ENCODE measurements around the gene PDE6A.

Gene PDE6A

DNA sequence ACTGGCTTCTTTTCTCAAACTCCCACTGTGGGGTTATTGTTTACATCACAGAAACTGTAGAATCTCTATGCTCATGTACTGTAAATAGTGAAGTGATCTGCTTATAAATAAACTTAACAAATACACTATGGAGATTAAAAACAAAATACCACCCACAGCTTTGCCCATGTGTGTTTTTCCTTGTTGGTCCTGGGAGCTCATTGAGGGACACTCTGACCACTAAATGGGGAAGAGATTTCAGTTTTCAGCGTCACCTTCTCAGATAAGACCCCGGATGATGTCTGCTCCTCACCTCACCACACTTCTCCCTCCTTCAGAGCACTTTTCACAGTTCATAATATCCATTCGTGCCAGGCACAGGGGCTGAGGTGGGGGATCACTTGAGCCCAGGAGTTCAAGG lies 89.7 kb downstream of the PDE6A start:
- Histone ChIP-seq H3K4me3 (ENCODE audit: low read length) (no peak overlapping the region), H4K20me1 (ENCODE audit: insufficient read depth, low read length) (no peaks in the 10 kb centered on the region), H3K27ac (ENCODE audit: low read length) (no peak overlapping the region), H3K4me1 (ENCODE audit: low read length) (no peaks in the 10 kb centered on the region), H3K27me3 (ENCODE audit: low read depth, low read length) (no peaks in the 10 kb centered on the region), H2AFZ (ENCODE audit: low read depth, low read length) (no peak overlapping the region), H3K9ac (ENCODE audit: low read length) (no peak overlapping the region), H3K36me3 (replicated peaks; ENCODE audit: low read depth, low read length) (no peaks in the 10 kb centered on the region), H3K4me2 (ENCODE audit: low read length) (no peak overlapping the region), H3K9me3 (ENCODE audit: insufficient read depth, low read length) (no peaks in the 10 kb centered on the region), H3K79me2 (ENCODE audit: low read length) (no peaks in the 10 kb centered on the region)
- TF ChIP-seq, protein P1, sequence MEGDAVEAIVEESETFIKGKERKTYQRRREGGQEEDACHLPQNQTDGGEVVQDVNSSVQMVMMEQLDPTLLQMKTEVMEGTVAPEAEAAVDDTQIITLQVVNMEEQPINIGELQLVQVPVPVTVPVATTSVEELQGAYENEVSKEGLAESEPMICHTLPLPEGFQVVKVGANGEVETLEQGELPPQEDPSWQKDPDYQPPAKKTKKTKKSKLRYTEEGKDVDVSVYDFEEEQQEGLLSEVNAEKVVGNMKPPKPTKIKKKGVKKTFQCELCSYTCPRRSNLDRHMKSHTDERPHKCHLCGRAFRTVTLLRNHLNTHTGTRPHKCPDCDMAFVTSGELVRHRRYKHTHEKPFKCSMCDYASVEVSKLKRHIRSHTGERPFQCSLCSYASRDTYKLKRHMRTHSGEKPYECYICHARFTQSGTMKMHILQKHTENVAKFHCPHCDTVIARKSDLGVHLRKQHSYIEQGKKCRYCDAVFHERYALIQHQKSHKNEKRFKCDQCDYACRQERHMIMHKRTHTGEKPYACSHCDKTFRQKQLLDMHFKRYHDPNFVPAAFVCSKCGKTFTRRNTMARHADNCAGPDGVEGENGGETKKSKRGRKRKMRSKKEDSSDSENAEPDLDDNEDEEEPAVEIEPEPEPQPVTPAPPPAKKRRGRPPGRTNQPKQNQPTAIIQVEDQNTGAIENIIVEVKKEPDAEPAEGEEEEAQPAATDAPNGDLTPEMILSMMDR (IDR thresholded peaks at IDR 0.05; ENCODE audit: low read depth, low read length): no peak
- no peak for TF ChIP-seq EZH2phosphoT487 (IDR thresholded peaks at IDR 0.05; ENCODE audit: low read depth)

DNA sequence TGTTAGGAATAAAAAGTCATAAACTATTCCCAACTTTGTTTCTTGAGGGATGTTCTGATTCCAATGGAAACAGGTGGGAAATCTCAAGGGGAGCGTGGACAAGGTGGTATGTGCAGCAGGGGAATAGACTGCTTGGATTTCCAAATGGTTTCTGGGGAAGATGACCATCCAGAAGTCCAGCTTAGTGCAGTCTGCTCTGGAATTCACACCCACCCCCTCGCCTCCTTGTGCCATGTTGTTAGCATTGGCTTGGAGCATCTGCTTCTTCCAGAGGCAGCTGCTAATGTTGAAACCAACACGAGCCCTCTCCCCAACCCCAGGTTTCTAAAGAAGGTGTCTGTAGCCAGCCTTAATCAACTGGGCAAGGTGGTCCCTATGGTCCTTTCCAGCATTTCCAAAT lies 90.9 kb downstream of the PDE6A start:
- H3K36me3 ChIP-seq (replicated peaks; ENCODE audit: low read depth, low read length): no peaks in the 10 kb centered on the region
- H3K79me2 ChIP-seq (ENCODE audit: low read length): no peaks in the 10 kb centered on the region
- no peak overlapping the region for H3K27ac ChIP-seq (ENCODE audit: low read length)
- H3K4me2 ChIP-seq (ENCODE audit: low read length): no peak overlapping the region
- no peaks in the 10 kb centered on the region for H4K20me1 ChIP-seq (ENCODE audit: insufficient read depth, low read length)
- no peak overlapping the region for H2AFZ ChIP-seq (ENCODE audit: low read depth, low read length)
- H3K9me3 ChIP-seq (ENCODE audit: insufficient read depth, low read length): no peaks in the 10 kb centered on the region
- no peak overlapping the region for H3K4me3 ChIP-seq (ENCODE audit: low read length)
- H3K9ac ChIP-seq (ENCODE audit: low read length): no peak overlapping the region
- no peaks in the 10 kb centered on the region for H3K4me1 ChIP-seq (ENCODE audit: low read length)
- H3K27me3 ChIP-seq (ENCODE audit: low read depth, low read length): no peaks in the 10 kb centered on the region
- TF ChIP-seq EZH2phosphoT487 (IDR thresholded peaks at IDR 0.05; ENCODE audit: low read depth): no peak
- TF ChIP-seq, protein P1 (IDR thresholded peaks at IDR 0.05; ENCODE audit: low read depth, low read length): no peak

DNA sequence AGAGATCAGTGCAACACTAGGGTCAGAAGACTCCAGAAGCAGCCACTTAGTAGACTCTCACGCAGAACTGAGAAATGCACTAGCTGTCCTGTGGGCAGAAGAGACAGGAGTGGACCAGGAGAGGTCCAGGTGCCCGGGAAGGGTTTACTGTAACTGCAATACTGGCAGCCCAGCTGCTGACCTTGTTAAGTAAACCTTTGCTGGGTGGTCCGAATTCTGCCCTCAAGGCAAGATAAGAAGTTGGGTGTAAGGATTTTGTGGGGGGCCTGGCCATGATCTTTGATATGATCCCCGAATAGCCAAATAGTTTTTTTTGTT lies 91.3 kb downstream of the PDE6A start:
- TF ChIP-seq, protein P1 (IDR thresholded peaks at IDR 0.05; ENCODE audit: low read depth, low read length): no peak
- no peak for TF ChIP-seq EZH2phosphoT487 (IDR thresholded peaks at IDR 0.05; ENCODE audit: low read depth)
- no peak overlapping the region for H3K27ac ChIP-seq (ENCODE audit: low read length)
- no peaks in the 10 kb centered on the region for H3K36me3 ChIP-seq (replicated peaks; ENCODE audit: low read depth, low read length)
- H2AFZ ChIP-seq (ENCODE audit: low read depth, low read length): no peak overlapping the region
- no peak overlapping the region for H3K4me2 ChIP-seq (ENCODE audit: low read length)
- H3K27me3 ChIP-seq (ENCODE audit: low read depth, low read length): no peaks in the 10 kb centered on the region
- H3K9ac ChIP-seq (ENCODE audit: low read length): no peak overlapping the region
- no peaks in the 10 kb centered on the region for H4K20me1 ChIP-seq (ENCODE audit: insufficient read depth, low read length)
- no peaks in the 10 kb centered on the region for H3K4me1 ChIP-seq (ENCODE audit: low read length)
- no peaks in the 10 kb centered on the region for H3K79me2 ChIP-seq (ENCODE audit: low read length)
- H3K4me3 ChIP-seq (ENCODE audit: low read length): no peak overlapping the region
- H3K9me3 ChIP-seq (ENCODE audit: insufficient read depth, low read length): no peaks in the 10 kb centered on the region

DNA sequence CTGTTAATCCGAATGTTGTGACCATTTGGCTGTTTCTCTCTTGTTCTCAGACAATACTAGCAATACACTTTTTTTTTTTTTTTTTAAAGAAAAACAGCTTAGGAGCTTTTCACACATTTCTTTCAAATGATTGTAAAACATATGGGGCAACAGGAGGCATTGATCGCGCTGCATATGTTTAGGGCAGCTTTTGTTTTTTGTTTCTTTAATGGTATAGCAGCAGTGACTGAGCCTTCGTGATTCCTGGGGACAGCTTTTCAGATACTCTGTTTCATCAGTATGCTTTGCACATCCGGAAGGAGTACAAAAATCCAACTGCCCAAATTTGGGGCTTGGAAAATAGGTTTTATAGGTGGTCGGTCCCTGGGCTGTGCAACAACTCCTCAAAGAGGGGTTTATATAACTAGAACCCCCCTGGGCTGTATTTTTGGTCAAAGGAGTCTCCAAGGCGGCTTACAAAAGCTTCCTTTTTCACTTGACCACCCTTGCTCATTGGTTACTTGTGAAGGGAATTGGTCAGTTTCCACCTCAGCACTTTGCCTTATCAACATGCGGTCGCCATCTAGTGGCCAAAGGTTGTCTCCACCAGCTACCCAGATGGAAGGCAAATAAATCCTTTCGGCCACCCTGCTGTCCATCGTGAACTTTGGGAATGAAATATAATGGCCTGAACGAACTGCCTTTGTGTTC lies 91.8 kb downstream of the PDE6A start:
- no peaks in the 10 kb centered on the region for H4K20me1 ChIP-seq (ENCODE audit: insufficient read depth, low read length)
- no peak overlapping the region for H3K4me3 ChIP-seq (ENCODE audit: low read length)
- no peak overlapping the region for H3K27ac ChIP-seq (ENCODE audit: low read length)

More for the DNA sequence above, 91.8 kb downstream of the PDE6A start:
- Histone ChIP-seq H3K27me3 (ENCODE audit: low read depth, low read length) (no peaks in the 10 kb centered on the region), H3K79me2 (ENCODE audit: low read length) (no peaks in the 10 kb centered on the region), H3K4me1 (ENCODE audit: low read length) (no peaks in the 10 kb centered on the region), H2AFZ (ENCODE audit: low read depth, low read length) (no peak overlapping the region), H3K4me2 (ENCODE audit: low read length) (no peak overlapping the region), H3K9ac (ENCODE audit: low read length) (no peak overlapping the region), H3K36me3 (replicated peaks; ENCODE audit: low read depth, low read length) (no peaks in the 10 kb centered on the region), H3K9me3 (ENCODE audit: insufficient read depth, low read length) (no peaks in the 10 kb centered on the region)
- TF ChIP-seq, protein P1 (IDR thresholded peaks at IDR 0.05; ENCODE audit: low read depth, low read length): peak; percentile 77
- no peak for TF ChIP-seq EZH2phosphoT487 (IDR thresholded peaks at IDR 0.05; ENCODE audit: low read depth)
